ENCODE data around the gene CNTNAP4. TPM values are rescaled to one million over a fixed set of nuclear protein-coding genes. Genes with fewer than 3 reads are reported as not detected.

Gene CNTNAP4
- total and polyA plus RNA-seq, 10 of the 15 experiments (the other 5 are each of a cell fraction or from before 2014, with no cell fraction given), result 0.45 to 1.9 (median 0.90) TPM

GRCh38 chr16:76503091-76503490, 225.9 kb downstream of the CNTNAP4 start:
- ChIA-PET POLR2A (no interaction called here), RAD21 (ENCODE audit: unreplicated experiment) (no interaction called here), CTCF (no interaction called here), SMC1A (ENCODE audit: uncharacterized antibody, unreplicated experiment) (interaction anchor here (0.7 kb wide), 1 partner anchor 151 kb away, joined by 3 read pairs; no protein-coding TSS in a partner anchor)
- no peak overlapping the region for H2AFZ ChIP-seq (ENCODE audit: control insufficient read depth, low read depth, low read length)
- no peaks in the 10 kb centered on the region for H4K20me1 ChIP-seq (ENCODE audit: control insufficient read depth, insufficient read depth)
- H3K4me3 ChIP-seq, result no peak overlapping the region
- in situ Hi-C loops (cut with MboI), result no loop called here
- H3K9ac ChIP-seq (ENCODE audit: control insufficient read depth, insufficient read depth, low read length), result no peak overlapping the region
- no peak for FAIRE-seq
- H3K27ac ChIP-seq (ENCODE audit: control insufficient read depth, insufficient read depth), result no peak overlapping the region
- no peaks in the 10 kb centered on the region for H3K4me1 ChIP-seq (ENCODE audit: control insufficient read depth, insufficient read depth, low read length)
- no peak overlapping the region for H3K4me2 ChIP-seq (ENCODE audit: control insufficient read depth, insufficient read depth)
- no peak for TF ChIP-seq WRNIP1 (IDR thresholded peaks at IDR 0.05; ENCODE audit: borderline replicate concordance, low read depth, low read length)
- no peak for TF ChIP-seq RUNX3 (IDR thresholded peaks at IDR 0.05; ENCODE audit: low read length)
- TF ChIP-seq RBBP5 (conservative IDR thresholded peaks at IDR 0.05), result no peak
- no peak for TF ChIP-seq CHD2 (IDR thresholded peaks at IDR 0.05; ENCODE audit: borderline replicate concordance, low read depth, low read length)
- TF ChIP-seq PAX8 (IDR thresholded peaks at IDR 0.05), result no peak
- TF ChIP-seq E2F4 (IDR thresholded peaks at IDR 0.05; ENCODE audit: low read depth, low read length), result no peak
- no peak for TF ChIP-seq ZBTB40 (IDR thresholded peaks at IDR 0.05; ENCODE audit: borderline replicate concordance)
- no peak for TF ChIP-seq BRCA1 (IDR thresholded peaks at IDR 0.05; ENCODE audit: low read depth, low read length)
- TF ChIP-seq TCF7 (IDR thresholded peaks at IDR 0.05; ENCODE audit: borderline replicate concordance), result no peak
- TF ChIP-seq CBX3 (IDR thresholded peaks at IDR 0.05; ENCODE audit: borderline replicate concordance, low read depth), result no peak
- TF ChIP-seq HDAC2 (IDR thresholded peaks at IDR 0.05), result no peak
- no peak for TF ChIP-seq NR2C1 (IDR thresholded peaks at IDR 0.05)
- no peak for TF ChIP-seq HDAC6 (IDR thresholded peaks at IDR 0.05; ENCODE audit: unreplicated experiment)
- no peak for TF ChIP-seq SMAD1 (IDR thresholded peaks at IDR 0.05; ENCODE audit: low read depth, partially characterized antibody)
- TF ChIP-seq ESRRA (IDR thresholded peaks at IDR 0.05; ENCODE audit: low read length), result no peak
- no peak for TF ChIP-seq SMARCA5 (IDR thresholded peaks at IDR 0.05)
- TF ChIP-seq BCL11A (IDR thresholded peaks at IDR 0.05; ENCODE audit: low read depth, low read length), result no peak
- H3K79me2 ChIP-seq (ENCODE audit: control insufficient read depth, insufficient read depth, low read length), result no peaks in the 10 kb centered on the region
- intact Hi-C loops (cut with micrococcal nuclease; ENCODE audit: unreplicated experiment), result no loop called here
- no peak for DNase-seq (ENCODE audit: low read depth, low spot score)
- H3K9me3 ChIP-seq (replicated peaks; ENCODE audit: control insufficient read depth, insufficient read depth, low read length), result no peaks in the 10 kb centered on the region
- H3K27me3 ChIP-seq (replicated peaks in 1 of 2; ENCODE audit: control insufficient read depth in 2 of 2, insufficient read depth in 2 of 2, low read length in 1 of 2), result no peaks in the 10 kb centered on the region
- H3K36me3 ChIP-seq (ENCODE audit: control insufficient read depth in 2 of 2, insufficient read depth in 2 of 2, low read length in 1 of 2), result no peaks in the 10 kb centered on the region
- ATAC-seq, result no peak
- no TSS peak for BruUV-seq (replicated peaks)

Data from GM12878 (cell line).